Vagina (tissue), 2 donors: ENCODE measurements around the gene KNL1. TPM values are rescaled to one million over a fixed set of nuclear protein-coding genes. Genes with fewer than 3 reads are reported as not detected.

ENCODE experiments used
- DNase-seq, 2 donors: peaks; one replicate each; pipeline ENCODE4 v3.0.0-alpha.2; 2017; ENCODE audit errors: extremely low spot score in 2 of 2
- H3K27ac ChIP-seq: fragments of 200-600 bp; sonication (generic); one replicate; pipeline ENCODE4 v1.5.1; 2019
- H3K27me3 ChIP-seq: fragments of 200-600 bp; sonication (generic); one replicate; pipeline ENCODE4 v1.5.1; 2019
- H3K36me3 ChIP-seq, 2 donors: fragments of 200-600 bp; sonication (generic); one replicate each; pipeline ENCODE4 v1.5.1; 2017 to 2019
- H3K4me1 ChIP-seq: fragments of 200-600 bp; sonication (generic); one replicate; pipeline ENCODE4 v1.5.1; 2019
- H3K4me3 ChIP-seq, 2 donors: fragments of 200-600 bp; sonication (generic); 1 replicate in 1 of 2; 2 replicates in 1 of 2; pipeline ENCODE4 v1.5.1; 2016 to 2019
- H3K9me3 ChIP-seq: fragments of 200-600 bp; sonication (generic); one replicate; pipeline ENCODE4 v1.5.1; 2019
- POLR2A ChIP-seq, 2 donors: fragments of 450-650 bp; IDR thresholded peaks; one replicate each; pipeline ENCODE4 v1.6.1; 2017; ENCODE audit warnings: antibody characterized with exemption in 2 of 2, mild to moderate bottlenecking in 2 of 2, moderate library complexity in 2 of 2
- POLR2AphosphoS5 ChIP-seq, 2 donors: sonication (generic); formaldehyde crosslinking; IDR thresholded peaks; one replicate each; pipeline ENCODE4 v1.9.0; 2017; ENCODE audit warnings: antibody characterized with exemption in 2 of 2, mild to moderate bottlenecking in 2 of 2, low read depth in 1 of 2; ENCODE audit not compliant: insufficient read depth in 1 of 2
- intact Hi-C: fragments of 100-400 bp; cut with DNase I; formaldehyde crosslinking; loops from one replicate; pipeline ENCODE4 v1.15.1; 2023
- total RNA-seq: library from RNA; depleted of rRNA; stranded (reverse); fragments of >200 nt; gene quantifications from one replicate; pipeline ENCODE4 v1.2.3, GENCODE V29; 2016
- TF ChIP-seq, protein P1 (sequence below), 3 experiments: fragments of 450-650 bp in 2 of 3; fragments of 200-600 bp in 1 of 3; sonication (generic) in 1 of 3; IDR thresholded peaks; one replicate each; pipeline ENCODE4 v1.5.1; 2017 to 2019; ENCODE audit warnings: antibody characterized with exemption in 3 of 3, mild to moderate bottlenecking in 2 of 3, moderate library complexity in 2 of 3

KNL1 gene
- 3.4 TPM for total RNA-seq

DNA sequence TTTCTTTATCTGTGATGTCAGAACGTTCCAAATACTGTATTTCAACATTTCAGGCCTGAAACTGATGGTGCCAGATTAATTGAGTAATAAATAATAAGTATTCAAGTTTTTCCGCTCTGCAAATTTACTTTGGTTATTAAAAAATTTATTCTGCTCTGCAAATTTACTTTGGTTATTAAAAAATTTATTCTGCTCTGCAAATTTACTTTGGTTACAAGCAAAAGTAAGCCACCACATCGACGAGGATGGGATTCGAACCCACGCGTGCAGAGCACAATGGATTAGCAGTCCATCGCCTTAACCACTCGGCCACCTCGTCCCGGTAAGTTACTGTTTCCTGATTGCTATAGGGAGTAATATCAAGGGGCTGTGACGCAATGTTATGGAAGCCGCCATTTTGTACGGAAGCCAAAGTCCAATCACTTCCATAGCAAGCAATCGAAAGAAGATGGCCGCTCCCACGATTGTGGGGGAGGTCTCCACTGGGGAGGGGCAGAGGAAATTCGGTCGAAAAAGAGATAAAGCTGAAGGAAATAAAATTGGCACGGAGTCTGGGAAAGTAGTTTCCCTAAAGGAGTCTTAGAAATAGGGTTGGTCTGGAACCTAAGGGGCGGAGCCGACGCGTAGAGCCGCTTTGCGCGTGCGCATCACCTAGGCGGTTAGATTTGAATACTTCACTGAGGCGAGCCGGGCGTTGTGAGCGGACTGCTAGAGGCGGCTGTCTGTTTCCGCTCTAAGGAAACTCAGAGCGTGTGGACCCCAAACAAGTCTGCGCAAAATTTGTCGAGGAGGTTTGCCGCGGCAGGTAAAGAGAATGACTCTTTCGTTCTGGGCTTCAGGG, at the start of gene KNL1:
Gene KNL1, plus strand, starts transcription at position 662 of the 841 bp plus-strand sequence. CDS start 8,683 bp downstream, outside the sequence.
- Histone ChIP-seq H3K27ac (peak within 1 kb of the TSS; percentile 86), H3K4me1 (peaks cover 5% of the 10 kb centered on the region), H3K27me3 (no peaks in the 10 kb centered on the region), H3K4me3 (peak within 1 kb of the TSS; percentile 47 to 55), H3K9me3 (no peaks in the 10 kb centered on the region), H3K36me3 (no peaks in the 10 kb centered on the region)
- no peak for TF ChIP-seq POLR2A (IDR thresholded peaks at IDR 0.05)
- TF ChIP-seq, protein P1, sequence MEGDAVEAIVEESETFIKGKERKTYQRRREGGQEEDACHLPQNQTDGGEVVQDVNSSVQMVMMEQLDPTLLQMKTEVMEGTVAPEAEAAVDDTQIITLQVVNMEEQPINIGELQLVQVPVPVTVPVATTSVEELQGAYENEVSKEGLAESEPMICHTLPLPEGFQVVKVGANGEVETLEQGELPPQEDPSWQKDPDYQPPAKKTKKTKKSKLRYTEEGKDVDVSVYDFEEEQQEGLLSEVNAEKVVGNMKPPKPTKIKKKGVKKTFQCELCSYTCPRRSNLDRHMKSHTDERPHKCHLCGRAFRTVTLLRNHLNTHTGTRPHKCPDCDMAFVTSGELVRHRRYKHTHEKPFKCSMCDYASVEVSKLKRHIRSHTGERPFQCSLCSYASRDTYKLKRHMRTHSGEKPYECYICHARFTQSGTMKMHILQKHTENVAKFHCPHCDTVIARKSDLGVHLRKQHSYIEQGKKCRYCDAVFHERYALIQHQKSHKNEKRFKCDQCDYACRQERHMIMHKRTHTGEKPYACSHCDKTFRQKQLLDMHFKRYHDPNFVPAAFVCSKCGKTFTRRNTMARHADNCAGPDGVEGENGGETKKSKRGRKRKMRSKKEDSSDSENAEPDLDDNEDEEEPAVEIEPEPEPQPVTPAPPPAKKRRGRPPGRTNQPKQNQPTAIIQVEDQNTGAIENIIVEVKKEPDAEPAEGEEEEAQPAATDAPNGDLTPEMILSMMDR (IDR thresholded peaks at IDR 0.05): no peak
- peak; percentile 75 to 99 for TF ChIP-seq POLR2AphosphoS5 (IDR thresholded peaks at IDR 0.05; ENCODE audit: insufficient read depth in 1 of 2, low read depth in 1 of 2)
- intact Hi-C loops: no loop called here
- peak; percentile 96 to 97 for DNase-seq

GRCh38 chr15:40545457-40545856, 48.6 kb upstream of the KNL1 start:
- DNase-seq: no peak
- no peak for TF ChIP-seq POLR2AphosphoS5 (IDR thresholded peaks at IDR 0.05; ENCODE audit: insufficient read depth in 1 of 2, low read depth in 1 of 2)
- TF ChIP-seq, protein P1 (IDR thresholded peaks at IDR 0.05): no peak
- TF ChIP-seq POLR2A (IDR thresholded peaks at IDR 0.05): no peak

GRCh38 chr15:40548610-40549009, 45.4 kb upstream of the KNL1 start:
- Histone ChIP-seq H3K4me1 (no peaks in the 10 kb centered on the region), H3K4me3 (no peak overlapping the region), H3K9me3 (no peaks in the 10 kb centered on the region), H3K36me3 (peaks cover 0 to 16% of the 10 kb centered on the region in 2 donors), H3K27me3 (no peaks in the 10 kb centered on the region), H3K27ac (no peak overlapping the region)
- TF ChIP-seq POLR2AphosphoS5 (IDR thresholded peaks at IDR 0.05; ENCODE audit: insufficient read depth in 1 of 2, low read depth in 1 of 2) (no peak), POLR2A (IDR thresholded peaks at IDR 0.05) (no peak)
- TF ChIP-seq, protein P1 (IDR thresholded peaks at IDR 0.05): no peak
- no peak for DNase-seq
- intact Hi-C loops: no loop called here

More at GRCh38 chr15:40545457-40545856, 48.6 kb upstream of the KNL1 start:
- H3K27ac ChIP-seq: no peak overlapping the region
- intact Hi-C loops: no loop called here
- peaks cover 0 to 7% of the 10 kb centered on the region in 2 donors for H3K36me3 ChIP-seq
- H3K4me3 ChIP-seq: no peak overlapping the region
- no peaks in the 10 kb centered on the region for H3K4me1 ChIP-seq
- no peaks in the 10 kb centered on the region for H3K9me3 ChIP-seq
- H3K27me3 ChIP-seq: no peaks in the 10 kb centered on the region

- DNase-seq: no peak
- no peak for TF ChIP-seq POLR2A (IDR thresholded peaks at IDR 0.05)
- TF ChIP-seq POLR2AphosphoS5 (IDR thresholded peaks at IDR 0.05; ENCODE audit: insufficient read depth in 1 of 2, low read depth in 1 of 2): no peak
- H3K36me3 ChIP-seq: peaks cover 0 to 19% of the 10 kb centered on the region in 2 donors
- H3K27me3 ChIP-seq: no peaks in the 10 kb centered on the region
- no peaks in the 10 kb centered on the region for H3K9me3 ChIP-seq
- no peak overlapping the region for H3K27ac ChIP-seq
- no peaks in the 10 kb centered on the region for H3K4me1 ChIP-seq
- H3K4me3 ChIP-seq: no peak overlapping the region
- intact Hi-C loops: no loop called here
Observed at GRCh38 chr15:40549894-40550293, 44.2 kb upstream of the KNL1 start.

DNA sequence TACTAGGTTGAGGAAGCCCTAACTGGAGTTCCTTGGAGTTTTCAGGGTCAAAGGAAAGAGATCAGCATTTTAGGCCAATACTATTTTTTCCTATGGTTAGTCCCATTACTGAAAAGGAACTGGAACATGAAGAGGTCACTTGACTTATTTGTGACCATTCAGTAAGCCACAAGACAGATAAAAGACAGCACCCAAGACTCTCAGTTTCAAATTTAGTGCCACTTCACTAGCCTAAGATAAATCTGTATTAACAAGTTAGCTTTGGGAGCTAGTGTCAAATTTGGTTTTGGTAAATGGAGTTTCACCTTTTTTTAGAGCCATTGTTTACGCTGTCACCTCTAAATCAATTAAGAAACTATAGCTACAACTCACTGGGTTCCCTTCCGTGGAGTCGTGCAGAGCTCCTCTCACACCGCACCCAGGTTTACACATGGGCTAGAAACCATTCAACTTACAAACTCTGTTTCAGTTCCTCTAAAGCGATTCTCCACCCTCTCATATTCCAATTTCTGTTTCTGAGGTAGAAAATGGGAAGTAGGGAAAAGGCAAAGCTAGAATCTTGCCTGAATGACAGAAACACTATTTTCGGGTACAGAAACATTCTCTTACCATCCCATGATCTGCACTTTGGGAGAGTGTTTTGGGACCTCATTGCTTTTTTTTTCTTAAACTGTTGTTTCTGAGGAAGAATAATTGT, 43.6 kb upstream of the KNL1 start:
- intact Hi-C loops: no loop called here

More for the DNA sequence above, 43.6 kb upstream of the KNL1 start:
- Histone ChIP-seq H3K27ac (no peak overlapping the region), H3K4me1 (no peaks in the 10 kb centered on the region), H3K27me3 (no peaks in the 10 kb centered on the region), H3K4me3 (no peak overlapping the region), H3K36me3 (peaks cover 0 to 25% of the 10 kb centered on the region in 2 donors), H3K9me3 (no peaks in the 10 kb centered on the region)
- TF ChIP-seq POLR2AphosphoS5 (IDR thresholded peaks at IDR 0.05; ENCODE audit: insufficient read depth in 1 of 2, low read depth in 1 of 2): no peak
- TF ChIP-seq, protein P1 (IDR thresholded peaks at IDR 0.05): no peak
- no peak for TF ChIP-seq POLR2A (IDR thresholded peaks at IDR 0.05)
- no peak for DNase-seq
